Neural progenitor cell (in vitro differentiated cells): ENCODE data around the gene NSUN3. TPM values are rescaled to one million over a fixed set of nuclear protein-coding genes. Genes with fewer than 3 reads are reported as not detected.

Source experiments
- DNase-seq: peaks from one replicate; pipeline ENCODE4 v3.0.0-alpha.2; 2016; ENCODE audit warnings: low spot score
- H2AFZ ChIP-seq: fragments of 200-600 bp; sonication (generic); replicated peaks from 2 replicates; pipeline ENCODE4 v1.6.1; 2016; ENCODE audit warnings: antibody characterized with exemption
- H3F3A ChIP-seq: fragments of 200-600 bp; sonication (generic); 2 replicates; pipeline ENCODE4 v1.6.1; 2016; ENCODE audit warnings: antibody characterized with exemption, low read depth
- H3K27ac ChIP-seq: fragments of 200-600 bp; sonication (generic); 2 replicates; pipeline ENCODE4 v1.5.1; 2016; ENCODE audit warnings: mild to moderate bottlenecking
- H3K27me3 ChIP-seq: fragments of 200-600 bp; sonication (generic); 2 replicates; pipeline ENCODE4 v1.6.1; 2016; ENCODE audit warnings: mild to moderate bottlenecking, moderate library complexity
- H3K36me3 ChIP-seq: fragments of 200-600 bp; sonication (generic); 2 replicates; pipeline ENCODE4 v1.5.1; 2016
- H3K4me1 ChIP-seq: fragments of 200-600 bp; sonication (generic); 2 replicates; pipeline ENCODE4 v1.6.1; 2016; ENCODE audit warnings: mixed run types
- H3K4me2 ChIP-seq: fragments of 200-600 bp; sonication (generic); 2 replicates; pipeline ENCODE4 v1.6.1; 2016
- H3K4me3 ChIP-seq: fragments of 200-600 bp; sonication (generic); 2 replicates; pipeline ENCODE4 v1.5.1; 2016
- H3K79me2 ChIP-seq: fragments of 200-600 bp; sonication (generic); 2 replicates; pipeline ENCODE4 v1.6.1; 2016; ENCODE audit warnings: low read depth
- H3K9ac ChIP-seq: fragments of 200-600 bp; sonication (generic); 2 replicates; pipeline ENCODE4 v1.6.1; 2016
- H3K9me3 ChIP-seq: fragments of 200-600 bp; sonication (generic); 2 replicates; pipeline ENCODE4 v1.5.1; 2016; ENCODE audit warnings: low read depth
- H4K20me1 ChIP-seq: fragments of 200-600 bp; sonication (generic); 2 replicates; pipeline ENCODE4 v1.6.1; 2016; ENCODE audit warnings: low read depth
- H3K27ac Mint-ChIP-seq: 3 replicates; pipeline ENCODE4 v1.8.0; 2021; ENCODE audit warnings: mixed read lengths
- H3K27me3 Mint-ChIP-seq: 2 replicates; pipeline ENCODE4 v1.8.0; 2022; ENCODE audit warnings: low read depth, mild to moderate bottlenecking, inconsistent platforms, moderate library complexity, mixed read lengths; ENCODE audit not compliant: insufficient read depth
- H3K36me3 Mint-ChIP-seq: 3 replicates; pipeline ENCODE4 v1.8.0; 2021; ENCODE audit warnings: mixed read lengths
- H3K4me1 Mint-ChIP-seq: 3 replicates; pipeline ENCODE4 v1.8.0; 2021; ENCODE audit warnings: mixed read lengths
- H3K4me3 Mint-ChIP-seq: 3 replicates; pipeline ENCODE4 v1.8.0; 2021; ENCODE audit warnings: mild to moderate bottlenecking, moderate library complexity, mixed read lengths
- H3K9me3 Mint-ChIP-seq: 3 replicates; pipeline ENCODE4 v1.8.0; 2020; ENCODE audit warnings: mixed read lengths
- CTCF ChIP-seq: fragments of 200-600 bp; sonication (generic); IDR thresholded peaks from 2 replicates; pipeline ENCODE4 v1.5.1; 2017; ENCODE audit warnings: antibody characterized with exemption, mild to moderate bottlenecking
- EZH2 ChIP-seq: fragments of 200-600 bp; sonication (generic); IDR thresholded peaks from 2 replicates; pipeline ENCODE4 v1.6.1; 2017; ENCODE audit warnings: antibody characterized with exemption, mild to moderate bottlenecking, moderate library complexity
- EZH2phosphoT487 ChIP-seq: fragments of 200-600 bp; sonication (generic); IDR thresholded peaks from 2 replicates; pipeline ENCODE4 v1.6.1; 2017; ENCODE audit warnings: antibody characterized with exemption
- total RNA-seq: library from RNA; depleted of rRNA; stranded (reverse); fragments of >200 nt; gene quantifications from 2 replicates; pipeline ENCODE4 v1.2.3, GENCODE V29; 2015; ENCODE audit warnings: low replicate concordance

The NSUN3 gene
- total RNA-seq, 1 donor from 2014 or later: 22.3 TPM

- H3K27me3 ChIP-seq: no peaks in the 10 kb centered on the region
- no peaks in the 10 kb centered on the region for H3K4me1 ChIP-seq
- H3K4me2 ChIP-seq: no peak overlapping the region
- no peaks in the 10 kb centered on the region for H3K36me3 ChIP-seq
- no peaks in the 10 kb centered on the region for H3K36me3 Mint-ChIP-seq
- H3K9me3 Mint-ChIP-seq: no peaks in the 10 kb centered on the region
- H2AFZ ChIP-seq: no peak overlapping the region
- H3K79me2 ChIP-seq: no peaks in the 10 kb centered on the region
- no peaks in the 10 kb centered on the region for H4K20me1 ChIP-seq
- no peak overlapping the region for H3K27ac ChIP-seq
- no peak overlapping the region for H3K27ac Mint-ChIP-seq
- no peaks in the 10 kb centered on the region for H3K27me3 Mint-ChIP-seq
- H3K9me3 ChIP-seq: no peaks in the 10 kb centered on the region
- H3F3A ChIP-seq: no peaks in the 10 kb centered on the region
- no peak for TF ChIP-seq EZH2
- no peak for TF ChIP-seq CTCF
- TF ChIP-seq EZH2phosphoT487: no peak
- no peak for DNase-seq
- no peak overlapping the region for H3K4me3 Mint-ChIP-seq
- H3K9ac ChIP-seq: no peak overlapping the region
- no peak overlapping the region for H3K4me3 ChIP-seq
- H3K4me1 Mint-ChIP-seq: no peaks in the 10 kb centered on the region
Measured at GRCh38 chr3:94167796-94168195, 104.9 kb downstream of the NSUN3 start.

- Histone ChIP-seq H3K4me1 (no peaks in the 10 kb centered on the region), H3K4me3 (no peak overlapping the region), H3K27ac (no peak overlapping the region), H3K79me2 (no peaks in the 10 kb centered on the region), H2AFZ (no peak overlapping the region), H3K4me2 (no peak overlapping the region), H3F3A (no peaks in the 10 kb centered on the region), H4K20me1 (no peaks in the 10 kb centered on the region), H3K9ac (no peak overlapping the region), H3K27me3 (no peaks in the 10 kb centered on the region), H3K36me3 (no peaks in the 10 kb centered on the region), H3K9me3 (no peaks in the 10 kb centered on the region)
- Mint-ChIP-seq H3K9me3 (no peaks in the 10 kb centered on the region), H3K27me3 (no peaks in the 10 kb centered on the region), H3K36me3 (no peaks in the 10 kb centered on the region), H3K4me1 (peaks cover 1% of the 10 kb centered on the region), H3K27ac (no peak overlapping the region), H3K4me3 (no peak overlapping the region)
- DNase-seq: no peak
- no peak for TF ChIP-seq CTCF
- no peak for TF ChIP-seq EZH2
- no peak for TF ChIP-seq EZH2phosphoT487
Measured at GRCh38 chr3:94171954-94172353, 109.1 kb downstream of the NSUN3 start.

GRCh38 chr3:94172695-94173310 lies 109.9 kb downstream of the NSUN3 start:
- Mint-ChIP-seq H3K27me3 (no peaks in the 10 kb centered on the region), H3K27ac (no peak overlapping the region), H3K4me3 (no peak overlapping the region), H3K4me1 (peaks cover 2% of the 10 kb centered on the region), H3K36me3 (no peaks in the 10 kb centered on the region), H3K9me3 (no peaks in the 10 kb centered on the region)
- H3K4me3 ChIP-seq: no peak overlapping the region
- no peaks in the 10 kb centered on the region for H4K20me1 ChIP-seq
- H3K9ac ChIP-seq: no peak overlapping the region
- H3K27me3 ChIP-seq: no peaks in the 10 kb centered on the region
- no peak for TF ChIP-seq EZH2
- no peak for TF ChIP-seq EZH2phosphoT487
- no peak for TF ChIP-seq CTCF
- H3K9me3 ChIP-seq: no peaks in the 10 kb centered on the region
- DNase-seq: no peak
- H3K4me2 ChIP-seq: no peak overlapping the region
- H3K4me1 ChIP-seq: no peaks in the 10 kb centered on the region
- H3K27ac ChIP-seq: no peak overlapping the region
- no peaks in the 10 kb centered on the region for H3F3A ChIP-seq
- H3K36me3 ChIP-seq: no peaks in the 10 kb centered on the region
- H3K79me2 ChIP-seq: no peaks in the 10 kb centered on the region
- H2AFZ ChIP-seq: no peak overlapping the region
